ENCODE data around the gene ERF.
A peak's percentile ranks its signal among the peaks of the same experiment; 100 is the strongest.

ERF gene

GRCh38 chr19:42283188-42284065, 28.5 kb upstream of the ERF start:
- peak; percentile 63; the same call in 1 of the 2 replicates for TF ChIP-seq SIN3A (IDR thresholded peaks at IDR 0.05; ENCODE audit: borderline replicate concordance, insufficient read depth, low read length)
- peak; percentile 53 for TF ChIP-seq POLR2AphosphoS5 (IDR thresholded peaks at IDR 0.05; ENCODE audit: low read depth, low read length)
- no peak for TF ChIP-seq FOXP2 (optimal IDR thresholded peaks at IDR 0.05; ENCODE audit: borderline replicate concordance, extremely low read depth, extremely low read length, insufficient read depth)

GRCh38 chr19:42282819-42283187, 27.9 kb upstream of the ERF start:
- TF ChIP-seq FOXP2 (optimal IDR thresholded peaks at IDR 0.05; ENCODE audit: borderline replicate concordance, extremely low read depth, extremely low read length, insufficient read depth) (no peak), POLR2AphosphoS5 (IDR thresholded peaks at IDR 0.05; ENCODE audit: low read depth, low read length) (no peak), REST (IDR thresholded peaks at IDR 0.05; ENCODE audit: insufficient read depth in 1 of 2, low read depth in 2 of 2, low read length in 2 of 2) (no peak), SIN3A (IDR thresholded peaks at IDR 0.05; ENCODE audit: borderline replicate concordance, insufficient read depth, low read length) (no peak), TAF1 (IDR thresholded peaks at IDR 0.05; ENCODE audit: borderline replicate concordance, insufficient read depth, low read length) (no peak)

GRCh38 chr19:42281827-42282762, 27.2 kb upstream of the ERF start:
- TF ChIP-seq SIN3A (IDR thresholded peaks at IDR 0.05; ENCODE audit: borderline replicate concordance, insufficient read depth, low read length) (no peak), POLR2AphosphoS5 (IDR thresholded peaks at IDR 0.05; ENCODE audit: low read depth, low read length) (0 out of 2 replicates have a peak, but pooled peaks have one; percentile 17), TAF1 (IDR thresholded peaks at IDR 0.05; ENCODE audit: borderline replicate concordance, insufficient read depth, low read length) (no peak), REST (IDR thresholded peaks at IDR 0.05; ENCODE audit: insufficient read depth in 1 of 2, low read depth in 2 of 2, low read length in 2 of 2) (no peak), FOXP2 (optimal IDR thresholded peaks at IDR 0.05; ENCODE audit: borderline replicate concordance, extremely low read depth, extremely low read length, insufficient read depth) (no peak)

GRCh38 chr19:42281146-42281826, 26.4 kb upstream of the ERF start:
- TF ChIP-seq POLR2AphosphoS5 (IDR thresholded peaks at IDR 0.05; ENCODE audit: low read depth, low read length), result no peak

GRCh38 chr19:42280815-42281145, 25.9 kb upstream of the ERF start:
- TF ChIP-seq POLR2AphosphoS5 (IDR thresholded peaks at IDR 0.05; ENCODE audit: low read depth, low read length) (no peak), REST (IDR thresholded peaks at IDR 0.05; ENCODE audit: insufficient read depth in 1 of 2, low read depth in 2 of 2, low read length in 2 of 2) (no peak), SIN3A (IDR thresholded peaks at IDR 0.05; ENCODE audit: borderline replicate concordance, insufficient read depth, low read length) (no peak), TAF1 (IDR thresholded peaks at IDR 0.05; ENCODE audit: borderline replicate concordance, insufficient read depth, low read length) (no peak), FOXP2 (optimal IDR thresholded peaks at IDR 0.05; ENCODE audit: borderline replicate concordance, extremely low read depth, extremely low read length, insufficient read depth) (no peak)

Data from PFSK-1 (cell line).